HT-29 (cell line): ENCODE results near the gene ARHGEF12. TPM values are rescaled to one million over a fixed set of nuclear protein-coding genes. Genes with fewer than 3 reads are reported as not detected.

ENCODE experiments used
- DNase-seq: peaks from one replicate; pipeline ENCODE4 v3.0.0-alpha.2; 2015; ENCODE audit warnings: low spot score
- total RNA-seq: library from RNA; depleted of rRNA; stranded (reverse); fragments of >200 nt; shearing (Covaris generic); gene quantifications from 2 replicates; pipeline ENCODE4 v1.2.3, GENCODE V29; 2014

Gene ARHGEF12
- total RNA-seq, 1 experiment from 2014 or later: 45.1 TPM

DNA sequence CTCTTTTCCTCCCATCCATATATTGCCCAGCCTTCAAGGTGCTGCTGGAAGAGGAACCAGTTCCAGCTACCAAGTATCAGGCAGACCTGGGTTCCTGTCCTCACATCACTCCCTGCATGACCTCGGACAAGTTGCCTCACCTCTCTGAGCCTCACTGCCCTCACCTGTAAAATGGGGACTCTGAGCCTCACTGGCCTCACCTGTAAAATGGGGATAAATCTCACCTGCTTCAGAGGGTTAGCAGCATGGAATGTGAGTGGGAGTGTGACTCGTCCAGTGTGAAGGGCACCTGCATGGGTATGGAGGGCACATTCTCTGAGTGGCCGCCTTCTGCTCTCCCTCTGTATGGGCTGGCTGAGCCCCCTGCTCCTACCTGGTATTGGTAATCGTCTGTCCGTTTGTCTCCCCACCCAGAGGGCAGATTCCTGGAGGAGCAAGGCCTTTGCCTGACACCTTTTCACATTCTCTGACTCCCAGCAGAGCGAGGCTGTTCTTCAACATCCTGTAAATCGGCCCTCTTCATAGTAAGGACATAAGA lies 179.0 kb downstream of the ARHGEF12 start:
- DNase-seq: no peak

DNA sequence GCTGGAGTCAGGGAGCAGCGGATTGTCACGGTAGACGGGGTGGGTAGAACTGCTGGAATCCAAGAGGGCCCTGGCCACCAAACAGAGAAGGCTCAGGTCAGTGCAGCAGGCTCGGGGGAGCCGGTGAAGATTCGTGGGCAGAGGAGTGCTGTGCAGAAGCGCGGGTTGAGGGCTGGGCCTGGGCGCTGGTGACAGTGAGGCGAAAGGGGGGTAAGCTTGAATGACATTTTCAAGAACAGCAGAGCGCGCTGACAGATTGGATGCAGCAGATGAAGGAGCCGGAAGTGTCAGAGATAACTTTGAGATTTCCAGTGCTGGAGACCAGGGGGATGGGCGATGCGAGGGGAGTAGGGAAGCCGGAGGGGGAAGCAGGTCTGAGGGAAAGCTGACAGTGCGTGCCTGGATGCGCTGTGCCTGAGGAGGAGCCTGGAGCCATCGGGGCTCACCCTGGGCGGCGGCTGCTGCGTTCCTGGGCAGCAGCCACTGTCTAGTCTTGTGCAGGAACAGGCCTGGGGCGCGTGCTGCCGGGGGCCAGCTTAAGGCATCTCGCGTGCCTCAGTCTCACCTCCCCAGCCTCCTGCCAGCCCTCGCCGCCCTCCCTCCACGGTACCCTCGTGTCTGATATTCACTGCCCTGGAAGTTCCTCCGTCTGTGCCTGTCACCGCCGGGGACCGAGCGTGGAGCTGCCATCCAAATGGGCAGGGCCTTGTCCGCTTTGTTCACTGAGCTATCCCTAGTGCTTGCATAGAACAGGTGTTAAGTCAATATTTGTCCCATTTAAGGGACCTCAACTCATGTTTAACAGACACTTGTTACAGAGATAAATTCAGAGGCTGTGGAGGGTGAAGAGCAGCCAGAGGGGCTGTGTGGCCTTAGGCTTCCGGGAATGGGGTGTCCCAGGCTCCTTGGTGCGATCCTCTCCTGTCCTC lies 180.5 kb downstream of the ARHGEF12 start:
- DNase-seq: no peak

DNA sequence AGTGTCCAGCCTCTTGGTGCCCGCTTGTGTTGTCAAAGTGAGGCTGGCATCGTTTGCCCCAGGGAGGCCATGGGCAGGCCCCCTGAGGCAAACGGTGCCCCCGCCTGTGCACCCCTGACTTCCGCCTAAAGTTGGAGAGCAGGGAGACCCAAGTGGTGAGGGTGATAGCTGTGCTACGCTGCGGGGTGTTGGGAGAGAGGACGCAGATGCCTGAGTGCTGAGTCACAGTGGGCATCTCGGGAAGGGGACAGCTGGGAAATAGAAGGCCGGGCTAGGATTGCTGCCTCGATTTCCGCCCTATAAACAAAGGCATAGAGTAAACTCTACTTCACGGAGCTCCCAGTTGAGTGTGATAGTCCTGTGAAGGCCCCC lies 181.2 kb downstream of the ARHGEF12 start:
- DNase-seq: no peak

DNA sequence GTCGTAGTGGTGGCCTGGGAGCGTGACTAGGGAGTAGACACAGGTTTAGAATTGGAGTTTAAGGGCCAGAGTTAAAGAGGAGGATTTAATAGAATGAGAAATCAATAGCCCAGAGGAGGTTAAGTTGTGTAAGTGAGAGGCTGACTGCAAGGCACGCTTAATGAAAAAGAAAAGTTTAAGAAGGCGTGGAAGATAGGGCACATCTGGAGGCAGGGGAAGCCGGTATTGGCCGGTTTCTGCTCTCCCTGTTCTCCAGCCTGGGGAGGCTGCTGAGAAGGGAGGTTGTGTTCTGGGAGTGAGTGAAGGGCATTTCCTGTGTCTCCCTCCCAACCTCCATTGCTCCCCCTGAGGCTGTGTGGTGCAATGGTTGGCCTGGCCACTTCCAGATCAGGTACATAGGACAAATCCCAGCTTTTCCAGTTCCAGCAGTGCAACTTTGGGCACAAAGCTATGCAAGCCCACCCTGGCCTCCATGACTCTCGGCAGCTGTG lies 181.6 kb downstream of the ARHGEF12 start:
- DNase-seq: no peak

DNA sequence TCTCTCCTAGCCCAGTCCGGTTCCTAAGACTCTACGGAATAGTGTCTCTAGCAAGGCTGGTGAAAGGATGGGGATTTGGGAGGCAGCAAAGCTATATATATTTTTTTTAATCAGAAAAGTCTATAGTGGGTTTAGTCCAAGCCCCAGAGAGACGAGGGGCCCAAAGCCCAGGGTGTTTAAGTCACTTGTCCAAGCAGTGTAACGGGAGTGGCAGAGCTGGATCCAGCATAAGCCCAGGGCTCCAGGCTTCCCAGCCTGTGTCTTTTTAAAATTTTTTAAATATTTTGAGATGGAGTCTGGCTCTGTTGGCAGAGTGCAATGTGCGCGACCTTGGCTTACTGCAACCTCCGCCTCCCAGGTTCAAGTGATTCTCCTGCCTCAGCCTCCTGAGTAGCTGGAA lies 182.1 kb downstream of the ARHGEF12 start:
- no peak for DNase-seq

DNA sequence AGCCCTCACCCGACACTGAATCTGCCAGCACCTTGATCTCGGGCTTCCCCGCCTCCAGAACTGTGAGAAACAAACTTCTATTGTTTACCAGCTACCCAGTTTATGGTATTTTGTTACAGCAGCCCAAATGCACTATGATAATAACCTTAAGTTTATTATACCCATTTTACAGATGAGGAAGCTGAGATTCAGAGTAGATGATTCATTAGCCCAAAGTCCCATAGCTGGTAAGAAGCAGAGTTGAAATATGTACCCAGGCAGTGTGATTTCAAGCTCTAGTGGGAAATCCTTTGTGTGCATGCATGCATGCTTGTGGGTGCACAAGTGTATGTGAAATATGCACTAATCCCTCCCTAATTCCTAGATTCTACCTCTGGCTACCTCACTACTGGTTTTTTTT lies 183.3 kb downstream of the ARHGEF12 start:
- DNase-seq: no peak

DNA sequence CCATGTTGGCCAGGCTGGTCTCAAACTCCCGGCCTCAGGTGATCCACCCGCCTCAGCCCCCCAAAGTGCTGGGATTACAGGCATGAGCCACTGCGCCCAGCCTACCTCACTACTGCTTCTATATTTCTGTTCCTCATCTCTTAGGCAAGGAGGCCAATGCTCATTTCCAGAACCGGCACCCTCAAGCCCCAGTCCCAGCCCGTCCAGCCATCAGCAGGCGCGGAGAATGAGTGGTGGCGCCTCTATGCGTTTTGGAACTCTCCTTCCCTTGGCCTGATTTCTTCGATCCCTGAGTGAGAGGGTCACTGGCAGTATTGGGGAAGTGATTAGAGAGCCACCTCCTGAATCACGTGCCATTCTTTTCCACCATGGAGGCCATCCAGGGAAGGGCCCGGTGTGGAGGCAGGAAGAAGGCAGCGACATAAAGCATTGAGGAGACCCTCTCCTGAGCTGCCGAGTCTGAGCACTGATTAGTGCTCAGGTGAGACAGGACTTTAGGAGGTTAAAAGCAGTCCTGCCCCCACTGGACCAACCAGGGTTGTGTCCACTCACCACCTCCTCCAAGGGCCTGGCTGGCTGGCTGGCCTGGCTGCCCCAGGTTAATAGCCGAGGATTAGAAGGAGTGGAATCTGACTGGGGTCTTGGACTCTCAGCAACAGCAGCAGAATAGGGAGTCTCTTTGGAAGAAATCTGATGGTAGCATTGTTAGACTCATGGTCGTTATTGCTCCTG lies 184.0 kb downstream of the ARHGEF12 start:
- no peak for DNase-seq

DNA sequence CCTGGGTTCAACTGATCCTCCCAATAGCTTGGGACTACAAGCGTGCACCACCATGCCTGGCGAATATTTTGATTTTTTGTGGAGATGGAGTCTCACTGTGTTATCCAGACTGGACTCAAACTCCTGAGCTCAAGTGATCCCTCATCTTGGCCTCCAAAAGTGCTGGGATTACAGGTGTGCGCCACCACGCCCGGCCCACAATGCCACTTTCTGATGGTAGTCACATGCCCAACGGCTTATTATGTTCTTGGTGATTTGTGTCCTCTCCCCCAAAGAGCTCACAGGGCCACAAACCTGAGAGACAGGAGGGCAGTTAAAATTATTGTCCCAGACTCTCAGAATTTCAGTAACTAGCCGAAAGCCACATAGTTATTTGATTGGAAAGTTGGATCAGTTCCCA lies 185.0 kb downstream of the ARHGEF12 start:
- DNase-seq: no peak

DNA sequence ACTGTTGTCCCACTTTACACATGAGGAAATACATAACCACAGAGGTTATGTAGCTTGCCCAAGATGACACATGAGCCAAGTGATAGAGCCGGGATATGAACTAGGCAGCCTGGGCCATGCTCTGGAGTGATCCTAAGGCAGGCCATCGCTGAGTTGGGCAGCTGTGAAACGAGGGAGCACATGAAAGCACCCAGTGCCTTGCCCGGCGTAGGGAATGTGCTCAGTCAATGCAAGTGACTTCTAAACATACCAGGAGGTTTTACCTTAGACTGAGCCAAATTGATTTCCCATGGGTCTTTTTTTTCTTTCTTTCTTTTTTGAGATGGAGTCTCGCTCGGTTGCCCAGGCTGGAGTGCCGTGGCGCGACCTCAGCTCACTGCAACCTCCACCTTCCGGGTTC lies 185.8 kb downstream of the ARHGEF12 start:
- DNase-seq: no peak

DNA sequence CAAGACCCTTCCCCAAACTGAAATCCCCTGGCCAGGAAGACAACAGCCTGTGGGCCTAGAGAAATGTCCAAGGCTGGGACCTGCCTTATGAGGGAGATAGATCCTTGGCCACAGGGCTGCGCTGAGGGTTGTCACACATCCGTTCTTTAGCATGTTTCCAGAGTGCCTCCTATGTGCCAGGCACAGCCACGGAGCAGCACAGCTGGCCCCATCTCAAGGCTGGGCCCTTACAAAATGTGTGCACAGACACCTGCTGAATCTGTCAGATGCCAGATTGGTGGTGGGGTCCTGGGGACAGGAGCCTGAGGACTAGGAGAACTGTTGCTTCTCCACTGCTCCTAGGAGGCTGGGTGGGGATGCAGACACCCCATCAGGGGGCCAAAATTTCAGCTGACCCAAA lies 186.5 kb downstream of the ARHGEF12 start:
- no peak for DNase-seq

DNA sequence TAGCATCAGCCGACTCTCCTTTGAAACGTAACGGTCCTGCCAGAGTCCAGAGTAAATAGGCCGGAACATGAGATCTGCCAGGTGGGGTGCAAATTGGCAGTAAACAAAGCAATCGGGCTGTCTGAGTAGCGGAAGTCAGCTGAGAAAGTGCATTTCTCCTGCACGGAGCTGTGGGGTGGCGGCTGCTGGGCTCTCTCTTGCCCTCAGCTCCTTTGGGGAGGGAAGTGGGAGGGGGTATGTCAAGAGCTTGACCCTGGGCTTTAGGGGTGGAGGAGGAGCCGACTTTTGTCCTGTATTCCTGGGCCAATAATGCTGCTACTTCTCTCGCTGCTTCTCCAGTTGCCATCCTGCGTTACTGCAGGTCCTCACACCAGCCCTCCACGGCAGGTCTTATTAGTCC lies 187.0 kb downstream of the ARHGEF12 start:
- DNase-seq: no peak

DNA sequence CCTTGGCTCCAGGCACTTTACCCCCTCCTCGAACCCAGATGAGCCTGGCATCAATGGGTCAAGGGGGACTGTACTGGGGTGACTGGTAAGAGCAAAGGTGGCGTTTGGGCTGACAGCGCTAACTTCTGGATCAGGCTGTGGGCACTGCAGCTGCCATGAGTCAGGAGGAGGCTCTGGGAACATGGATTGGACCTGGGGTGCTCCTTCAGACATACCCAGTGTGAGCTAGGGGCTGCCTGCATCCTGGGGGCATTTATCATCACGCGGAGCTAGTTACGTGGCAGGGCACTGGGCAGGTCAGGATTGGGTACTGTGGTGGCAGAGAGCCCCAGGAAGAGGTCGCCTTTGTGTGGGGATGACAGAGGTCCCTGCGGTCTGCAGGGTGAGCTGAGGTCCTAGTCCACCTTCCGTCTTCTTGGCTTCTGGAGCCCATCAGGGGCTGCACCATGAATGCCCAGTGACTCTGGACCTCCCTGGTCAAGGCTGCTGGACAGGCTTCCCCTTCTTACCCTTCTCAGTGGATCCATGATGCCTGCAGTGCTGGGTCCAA lies 188.4 kb downstream of the ARHGEF12 start:
- DNase-seq: no peak

DNA sequence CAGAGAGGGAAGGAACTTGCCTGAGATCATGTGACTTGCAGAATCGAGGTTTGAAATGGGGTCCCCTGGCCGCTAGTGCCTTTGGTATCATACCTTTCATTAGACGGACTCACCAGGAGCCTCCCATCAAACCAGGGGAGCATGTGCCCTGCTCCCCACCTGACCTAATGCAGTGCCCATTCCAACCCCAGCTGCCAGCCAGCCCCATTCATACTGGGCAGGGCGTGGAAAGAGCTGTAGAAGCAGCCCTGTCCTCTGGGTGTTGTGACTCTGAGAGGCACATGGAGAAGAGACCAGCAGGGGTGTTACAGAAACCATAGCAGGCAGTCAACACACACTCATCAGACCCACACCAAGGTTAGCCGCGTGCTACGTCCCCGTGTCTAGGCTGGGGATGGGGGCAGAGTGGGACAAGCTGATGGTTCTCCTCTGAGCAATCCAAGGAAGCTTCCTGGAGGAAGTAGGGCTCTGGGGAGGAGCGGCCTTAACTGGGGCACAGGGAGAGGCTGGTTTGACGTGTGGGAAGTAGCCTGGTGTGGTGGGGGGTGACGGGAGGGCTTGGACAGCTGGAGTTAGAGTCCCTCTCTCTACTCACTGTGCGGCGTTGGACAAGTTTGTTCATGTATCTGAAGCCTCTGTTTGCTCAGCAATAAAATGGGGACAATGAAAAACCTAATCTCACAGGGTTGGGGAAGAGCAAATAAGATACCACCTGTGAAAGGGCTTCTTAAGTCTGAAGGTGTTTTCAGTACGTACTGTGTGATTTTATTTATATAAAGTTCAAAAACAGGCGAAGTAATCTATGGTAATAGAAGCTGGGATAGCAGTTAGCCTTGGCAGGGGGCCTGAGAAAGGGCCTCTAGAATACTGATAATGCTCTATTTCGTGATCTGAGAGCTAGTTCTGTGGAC lies 189.3 kb downstream of the ARHGEF12 start:
- DNase-seq: no peak

DNA sequence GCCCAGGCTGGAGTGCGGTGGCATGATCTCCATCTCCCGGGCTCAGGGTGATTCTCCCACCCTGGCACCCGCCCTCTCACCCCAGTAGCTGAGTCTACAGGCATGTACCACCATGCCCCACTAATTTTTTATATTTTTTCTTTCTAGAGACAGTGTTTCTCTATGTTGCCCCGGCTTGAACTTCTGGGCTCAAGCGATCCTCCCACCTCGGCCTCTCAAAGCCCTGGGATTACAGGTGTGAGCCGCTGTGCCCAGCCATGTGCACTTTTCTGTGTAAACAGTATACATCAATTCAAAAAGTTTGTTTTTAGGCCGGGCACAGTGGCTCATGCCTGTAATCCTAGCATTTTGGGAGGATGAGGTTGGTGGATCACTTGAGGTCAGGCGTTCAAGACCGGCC lies 190.0 kb downstream of the ARHGEF12 start:
- no peak for DNase-seq

DNA sequence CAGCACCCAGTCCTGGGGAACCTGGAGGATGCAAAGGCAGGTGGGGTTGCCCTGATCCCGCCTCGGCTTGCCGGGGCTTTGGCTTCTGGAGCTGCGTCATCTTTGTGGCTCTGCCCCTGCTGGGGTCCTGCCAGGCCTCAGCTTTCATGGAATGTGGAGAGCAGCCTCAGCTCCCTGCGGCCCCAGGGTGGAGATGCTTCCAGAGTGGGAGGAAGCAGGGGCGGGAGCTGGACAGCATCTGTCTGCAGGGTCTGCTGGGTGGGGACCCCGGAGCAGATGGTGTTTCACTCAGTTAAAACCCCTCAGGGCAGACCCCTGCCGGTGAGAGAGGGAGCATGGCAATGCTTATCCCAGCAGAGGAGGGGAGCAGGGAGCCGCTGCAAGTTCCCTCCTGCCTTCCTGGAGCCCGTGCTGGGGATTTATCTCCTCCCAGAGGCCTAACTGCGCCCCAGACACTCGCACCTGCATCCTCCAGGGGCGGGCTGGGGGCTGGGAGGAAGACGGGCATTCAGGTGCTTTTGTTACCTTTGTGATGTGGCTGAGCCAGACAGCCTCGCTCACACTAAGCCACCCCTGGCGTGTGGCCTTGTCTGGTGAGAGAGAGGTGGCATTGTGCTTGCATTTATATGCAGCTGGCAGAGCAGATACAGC lies 191.0 kb downstream of the ARHGEF12 start:
- DNase-seq: no peak

DNA sequence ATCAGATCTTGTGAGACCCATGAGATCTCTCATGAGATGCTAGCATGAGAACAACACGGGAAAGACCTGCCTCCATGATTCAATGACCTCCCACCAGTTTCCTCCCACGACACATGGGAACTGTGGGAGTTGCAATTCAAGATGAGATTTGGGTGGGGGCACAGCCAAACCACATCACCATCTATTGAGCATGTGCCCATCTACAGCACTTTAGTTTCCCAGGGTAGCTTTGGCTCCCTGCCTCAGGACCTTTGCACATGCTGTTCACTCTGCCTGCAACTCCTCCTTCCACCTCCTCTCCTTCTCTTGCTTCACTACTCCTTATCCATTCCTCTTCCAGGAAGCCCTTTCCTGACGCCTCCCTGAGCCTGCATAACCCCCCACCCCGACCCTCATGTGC lies 192.5 kb downstream of the ARHGEF12 start:
- no peak for DNase-seq

DNA sequence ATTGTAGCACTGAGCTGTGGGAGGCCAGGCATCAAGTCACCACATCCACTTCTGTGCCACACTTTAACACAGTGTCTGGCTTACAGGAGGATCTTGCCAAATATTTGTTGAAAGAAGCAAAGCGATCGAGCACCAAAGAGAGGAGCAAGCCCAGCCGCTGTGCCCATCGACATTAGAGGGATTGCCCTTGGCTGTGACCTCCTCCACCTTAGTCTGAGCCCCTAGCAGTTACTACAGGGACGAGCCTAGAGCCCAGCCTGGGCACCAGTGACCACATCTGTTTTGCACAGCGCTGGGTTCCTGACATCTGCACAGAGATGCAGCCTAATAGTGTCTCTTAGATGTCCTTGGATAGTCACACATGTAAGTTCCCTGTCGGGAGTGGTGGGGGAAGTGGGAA lies 193.0 kb downstream of the ARHGEF12 start:
- no peak for DNase-seq

DNA sequence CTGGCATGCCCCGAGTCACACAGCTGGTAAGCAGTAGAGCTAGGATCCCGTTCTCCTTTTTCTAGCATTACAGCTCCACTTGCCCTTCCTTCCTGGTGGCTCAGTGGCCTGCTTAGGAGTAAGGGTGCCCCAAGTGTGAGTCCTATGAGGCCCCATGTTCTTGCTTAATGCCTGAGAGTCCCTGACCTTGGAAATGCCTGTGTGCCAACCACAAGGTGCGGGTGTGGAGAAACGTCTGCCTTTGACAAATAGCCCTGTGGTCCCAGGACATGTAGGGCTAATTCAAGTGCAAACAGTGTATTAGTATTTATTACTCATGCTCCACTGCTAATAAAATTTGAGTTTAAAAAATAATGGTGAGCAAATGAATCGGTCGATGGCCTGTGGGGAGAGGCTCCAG lies 193.7 kb downstream of the ARHGEF12 start:
- DNase-seq: no peak

DNA sequence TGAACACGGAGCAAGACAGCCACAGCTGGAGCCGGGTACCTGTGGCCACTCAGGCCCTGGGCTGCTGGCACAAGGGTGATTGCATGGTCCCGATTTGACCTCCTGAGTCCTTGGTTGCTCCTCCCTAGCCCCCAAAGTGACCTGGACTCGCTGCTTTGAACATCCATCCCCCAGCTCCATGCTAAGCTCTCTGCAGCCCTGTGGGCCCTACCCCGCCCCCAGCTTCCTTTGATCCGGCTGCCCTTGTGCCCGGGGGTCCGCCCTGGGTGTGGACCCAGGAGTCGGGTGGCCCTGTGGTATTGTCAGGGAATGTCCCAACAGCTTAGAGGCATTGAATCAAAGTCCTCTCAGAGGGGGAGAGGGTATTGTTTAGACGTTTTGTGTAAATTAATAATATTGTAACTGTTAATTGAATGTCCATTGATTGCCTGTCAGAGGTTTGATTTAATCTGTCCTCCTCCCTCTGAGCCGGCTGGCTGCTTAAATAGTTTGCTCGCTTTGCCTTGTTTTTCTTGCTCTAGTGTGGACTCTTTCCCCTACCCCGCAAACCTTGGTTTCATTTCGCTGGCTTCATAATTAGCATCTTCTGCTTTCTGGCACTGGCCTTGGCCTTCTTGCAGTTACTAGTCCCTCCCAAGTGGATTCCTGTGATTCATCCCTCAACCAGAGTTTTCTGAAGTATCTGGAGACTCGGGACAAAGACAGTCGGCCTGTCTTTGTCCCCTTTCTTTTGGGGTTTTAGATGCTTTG lies 196.0 kb downstream of the ARHGEF12 start:
- no peak for DNase-seq

DNA sequence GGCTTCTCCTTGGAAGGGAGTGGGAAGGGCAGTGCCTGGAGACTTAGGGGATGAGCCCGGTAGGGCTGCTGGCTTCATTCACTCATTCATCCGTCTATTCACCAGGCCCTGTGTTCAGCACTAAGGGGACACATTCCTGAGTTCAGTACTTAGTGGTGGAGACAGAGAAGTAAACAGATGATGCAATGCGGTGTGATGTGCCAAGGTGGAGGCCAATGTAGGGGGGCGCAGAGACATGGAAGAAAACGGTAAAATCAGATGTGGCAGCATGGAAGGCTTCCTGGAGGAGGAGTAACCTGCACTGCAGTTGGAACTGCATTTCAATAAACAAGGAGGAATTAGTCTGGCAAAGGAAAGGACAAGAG lies 196.6 kb downstream of the ARHGEF12 start:
- DNase-seq: no peak
